ENCODE results near the gene TBCD.

TBCD gene

GRCh38 chr17:82943339-82943738, 191.5 kb downstream of the TBCD start:
- TF ChIP-seq CTCF (IDR thresholded peaks at IDR 0.05; ENCODE audit: low read depth, low read length, missing control alignments), result no peak
- no peak for DNase-seq (ENCODE audit: low read depth)
- H3K4me3 ChIP-seq (ENCODE audit: low read depth, low read length), result no peak overlapping the region
- in situ Hi-C loops (cut with HindIII; ENCODE audit: low sequenced_read_pairs), result no loop called here

DNA sequence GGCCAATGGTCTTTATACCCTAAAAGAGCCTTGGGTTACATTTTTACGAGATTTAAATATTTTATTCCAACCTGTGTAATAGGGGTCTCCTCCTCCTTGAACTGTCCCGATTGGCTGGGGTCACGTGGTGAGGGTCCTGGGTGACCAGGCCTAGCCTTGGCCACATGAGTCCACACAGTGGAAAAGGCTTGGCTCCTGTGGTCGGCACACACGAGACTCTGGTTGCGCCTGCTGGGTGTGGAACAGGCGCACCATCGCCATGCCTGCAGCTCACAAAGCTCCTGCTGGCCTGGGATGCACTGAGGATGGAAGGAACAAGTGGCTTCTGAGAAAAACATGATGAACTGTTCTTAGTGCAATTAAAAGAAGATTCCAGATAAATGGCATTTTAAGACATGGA, 191.9 kb downstream of the TBCD start:
- no peak for TF ChIP-seq CTCF (IDR thresholded peaks at IDR 0.05; ENCODE audit: low read depth, low read length, missing control alignments)
- in situ Hi-C loops (cut with HindIII; ENCODE audit: low sequenced_read_pairs), result no loop called here
- DNase-seq (ENCODE audit: low read depth), result no peak
- no peak overlapping the region for H3K4me3 ChIP-seq (ENCODE audit: low read depth, low read length)

DNA sequence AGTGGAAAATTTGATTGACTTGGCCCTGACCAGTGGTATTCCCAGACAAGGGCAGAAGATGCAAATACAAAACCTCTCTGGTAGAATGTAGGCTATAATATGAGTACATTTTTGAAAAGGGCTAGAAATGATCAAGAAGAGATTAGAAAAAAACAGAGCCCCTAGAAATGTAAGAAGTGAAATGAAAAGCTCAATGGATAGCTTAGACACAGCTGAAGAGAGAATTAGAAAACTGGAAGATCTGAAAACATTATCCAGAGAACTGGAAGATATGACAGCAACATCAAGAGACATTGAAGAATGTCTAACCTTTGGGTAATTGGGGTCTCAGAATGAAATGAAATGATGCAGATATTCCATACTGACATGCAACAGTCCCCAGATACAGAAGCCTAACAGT, 193.1 kb downstream of the TBCD start:
- no peak for DNase-seq (ENCODE audit: low read depth)
- in situ Hi-C loops (cut with HindIII; ENCODE audit: low sequenced_read_pairs), result no loop called here
- H3K4me3 ChIP-seq (ENCODE audit: low read depth, low read length), result no peak overlapping the region
- TF ChIP-seq CTCF (IDR thresholded peaks at IDR 0.05; ENCODE audit: low read depth, low read length, missing control alignments), result no peak

GRCh38 chr17:82946081-82946480, 194.2 kb downstream of the TBCD start:
- TF ChIP-seq CTCF (IDR thresholded peaks at IDR 0.05; ENCODE audit: low read depth, low read length, missing control alignments), result no peak
- DNase-seq (ENCODE audit: low read depth), result no peak
- in situ Hi-C loops (cut with HindIII; ENCODE audit: low sequenced_read_pairs), result no loop called here
- no peak overlapping the region for H3K4me3 ChIP-seq (ENCODE audit: low read depth, low read length)

GRCh38 chr17:82947051-82947991, 195.5 kb downstream of the TBCD start:
- no peak for DNase-seq (ENCODE audit: low read depth)
- in situ Hi-C loops (cut with HindIII; ENCODE audit: low sequenced_read_pairs), result no loop called here
- no peak for TF ChIP-seq CTCF (IDR thresholded peaks at IDR 0.05; ENCODE audit: low read depth, low read length, missing control alignments)
- H3K4me3 ChIP-seq (ENCODE audit: low read depth, low read length), result no peak overlapping the region

- in situ Hi-C loops (cut with HindIII; ENCODE audit: low sequenced_read_pairs), result no loop called here
- DNase-seq (ENCODE audit: low read depth), result no peak
- TF ChIP-seq CTCF (IDR thresholded peaks at IDR 0.05; ENCODE audit: low read depth, low read length, missing control alignments), result no peak
- H3K4me3 ChIP-seq (ENCODE audit: low read depth, low read length), result no peak overlapping the region
These were observed 196.2 kb downstream of the TBCD start for GRCh38 chr17:82948081-82948511.

All from astrocyte of the cerebellum (primary cell).